ENCODE data around the gene IL6R.

DNA sequence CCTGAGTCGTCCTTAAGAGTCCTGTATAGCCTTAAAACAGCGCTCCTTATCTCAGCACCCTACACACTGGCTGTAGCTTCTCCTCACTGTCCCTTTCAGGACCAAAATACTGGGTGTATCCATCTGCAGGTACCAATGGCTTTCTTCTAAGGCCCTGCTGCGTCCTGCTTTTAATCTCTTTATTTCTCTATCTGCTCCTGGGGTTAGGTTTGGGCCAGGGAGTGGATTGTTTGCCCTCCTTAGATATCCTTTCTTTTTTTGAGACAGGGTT lies 12.1 kb downstream of the IL6R start:
- TF ChIP-seq, protein P1, sequence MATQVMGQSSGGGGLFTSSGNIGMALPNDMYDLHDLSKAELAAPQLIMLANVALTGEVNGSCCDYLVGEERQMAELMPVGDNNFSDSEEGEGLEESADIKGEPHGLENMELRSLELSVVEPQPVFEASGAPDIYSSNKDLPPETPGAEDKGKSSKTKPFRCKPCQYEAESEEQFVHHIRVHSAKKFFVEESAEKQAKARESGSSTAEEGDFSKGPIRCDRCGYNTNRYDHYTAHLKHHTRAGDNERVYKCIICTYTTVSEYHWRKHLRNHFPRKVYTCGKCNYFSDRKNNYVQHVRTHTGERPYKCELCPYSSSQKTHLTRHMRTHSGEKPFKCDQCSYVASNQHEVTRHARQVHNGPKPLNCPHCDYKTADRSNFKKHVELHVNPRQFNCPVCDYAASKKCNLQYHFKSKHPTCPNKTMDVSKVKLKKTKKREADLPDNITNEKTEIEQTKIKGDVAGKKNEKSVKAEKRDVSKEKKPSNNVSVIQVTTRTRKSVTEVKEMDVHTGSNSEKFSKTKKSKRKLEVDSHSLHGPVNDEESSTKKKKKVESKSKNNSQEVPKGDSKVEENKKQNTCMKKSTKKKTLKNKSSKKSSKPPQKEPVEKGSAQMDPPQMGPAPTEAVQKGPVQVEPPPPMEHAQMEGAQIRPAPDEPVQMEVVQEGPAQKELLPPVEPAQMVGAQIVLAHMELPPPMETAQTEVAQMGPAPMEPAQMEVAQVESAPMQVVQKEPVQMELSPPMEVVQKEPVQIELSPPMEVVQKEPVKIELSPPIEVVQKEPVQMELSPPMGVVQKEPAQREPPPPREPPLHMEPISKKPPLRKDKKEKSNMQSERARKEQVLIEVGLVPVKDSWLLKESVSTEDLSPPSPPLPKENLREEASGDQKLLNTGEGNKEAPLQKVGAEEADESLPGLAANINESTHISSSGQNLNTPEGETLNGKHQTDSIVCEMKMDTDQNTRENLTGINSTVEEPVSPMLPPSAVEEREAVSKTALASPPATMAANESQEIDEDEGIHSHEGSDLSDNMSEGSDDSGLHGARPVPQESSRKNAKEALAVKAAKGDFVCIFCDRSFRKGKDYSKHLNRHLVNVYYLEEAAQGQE (IDR thresholded peaks at IDR 0.05; ENCODE audit: insufficient replicate concordance, low read depth): no peak
- TF ChIP-seq, protein P2, sequence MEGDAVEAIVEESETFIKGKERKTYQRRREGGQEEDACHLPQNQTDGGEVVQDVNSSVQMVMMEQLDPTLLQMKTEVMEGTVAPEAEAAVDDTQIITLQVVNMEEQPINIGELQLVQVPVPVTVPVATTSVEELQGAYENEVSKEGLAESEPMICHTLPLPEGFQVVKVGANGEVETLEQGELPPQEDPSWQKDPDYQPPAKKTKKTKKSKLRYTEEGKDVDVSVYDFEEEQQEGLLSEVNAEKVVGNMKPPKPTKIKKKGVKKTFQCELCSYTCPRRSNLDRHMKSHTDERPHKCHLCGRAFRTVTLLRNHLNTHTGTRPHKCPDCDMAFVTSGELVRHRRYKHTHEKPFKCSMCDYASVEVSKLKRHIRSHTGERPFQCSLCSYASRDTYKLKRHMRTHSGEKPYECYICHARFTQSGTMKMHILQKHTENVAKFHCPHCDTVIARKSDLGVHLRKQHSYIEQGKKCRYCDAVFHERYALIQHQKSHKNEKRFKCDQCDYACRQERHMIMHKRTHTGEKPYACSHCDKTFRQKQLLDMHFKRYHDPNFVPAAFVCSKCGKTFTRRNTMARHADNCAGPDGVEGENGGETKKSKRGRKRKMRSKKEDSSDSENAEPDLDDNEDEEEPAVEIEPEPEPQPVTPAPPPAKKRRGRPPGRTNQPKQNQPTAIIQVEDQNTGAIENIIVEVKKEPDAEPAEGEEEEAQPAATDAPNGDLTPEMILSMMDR (IDR thresholded peaks at IDR 0.05; ENCODE audit: insufficient read depth, low read length): no peak
- TF ChIP-seq POLR2AphosphoS5 (IDR thresholded peaks at IDR 0.05; ENCODE audit: low read depth) (no peak), GABPA (IDR thresholded peaks at IDR 0.05; ENCODE audit: low read depth) (no peak)
